ENCODE results near the gene SLC38A5. TPM values are rescaled to one million over a fixed set of nuclear protein-coding genes. Genes with fewer than 3 reads are reported as not detected.

SLC38A5 gene
- total RNA-seq, 1 donor from 2014 or later: 36.0 TPM

- H3K4me2 ChIP-seq (ENCODE audit: low read length): peak overlapping the region; percentile 98
- no peak overlapping the region for H3K4me3 ChIP-seq (ENCODE audit: insufficient read depth, low read depth, low read length)
- Mint-ChIP-seq H3K4me3 (ENCODE audit: unreplicated experiment) (no peak overlapping the region), H3K36me3 (ENCODE audit: low read depth, unreplicated experiment) (peaks cover 12% of the 10 kb centered on the region), H3K27me3 (ENCODE audit: low read depth, unreplicated experiment) (no peaks in the 10 kb centered on the region), H3K4me1 (ENCODE audit: low read depth, unreplicated experiment) (peaks cover 9% of the 10 kb centered on the region), H3K27ac (ENCODE audit: unreplicated experiment) (no peak overlapping the region), H3K9me3 (ENCODE audit: unreplicated experiment) (no peaks in the 10 kb centered on the region)
- no peak overlapping the region for H3K27ac ChIP-seq (ENCODE audit: low read depth, low read length)
- no peak for TF ChIP-seq CTCF (IDR thresholded peaks at IDR 0.05; ENCODE audit: insufficient read depth, low read depth, low read length)
- TF ChIP-seq EZH2 (IDR thresholded peaks at IDR 0.05; ENCODE audit: insufficient read depth, low read length): no peak
- peaks cover 25% of the 10 kb centered on the region for H4K20me1 ChIP-seq (ENCODE audit: insufficient read depth, low read length)
- no peak overlapping the region for H3K9ac ChIP-seq (ENCODE audit: low read length)
- FAIRE-seq (no peak), DNase-seq (ENCODE audit: low read depth) (no peak)
- H3K79me2 ChIP-seq (ENCODE audit: insufficient read depth, low read length): peaks cover 58% of the 10 kb centered on the region
- H2AFZ ChIP-seq (ENCODE audit: low read depth, low read length): no peak overlapping the region
- H3K27me3 ChIP-seq (ENCODE audit: insufficient read depth, low read length): no peaks in the 10 kb centered on the region
- no peaks in the 10 kb centered on the region for H3K9me3 ChIP-seq (ENCODE audit: insufficient read depth, low read depth, low read length)
- peaks cover 5% of the 10 kb centered on the region for H3K4me1 ChIP-seq (ENCODE audit: insufficient read depth, low read length)
- H3K36me3 ChIP-seq (ENCODE audit: insufficient read depth, low read length): peaks cover 16% of the 10 kb centered on the region
These were observed 8.7 kb upstream of the SLC38A5 start for GRCh38 chrX:48478806-48479205.

- Histone ChIP-seq H3K4me3 (ENCODE audit: insufficient read depth, low read depth, low read length) (peak overlapping the region; percentile 91), H3K27me3 (ENCODE audit: insufficient read depth, low read length) (no peaks in the 10 kb centered on the region), H3K79me2 (ENCODE audit: insufficient read depth, low read length) (peaks cover 58% of the 10 kb centered on the region), H3K9me3 (ENCODE audit: insufficient read depth, low read depth, low read length) (no peaks in the 10 kb centered on the region), H3K36me3 (ENCODE audit: insufficient read depth, low read length) (peaks cover 14% of the 10 kb centered on the region), H3K27ac (ENCODE audit: low read depth, low read length) (no peak overlapping the region), H2AFZ (ENCODE audit: low read depth, low read length) (no peak overlapping the region), H3K4me2 (ENCODE audit: low read length) (peak overlapping the region; percentile 98), H3K4me1 (ENCODE audit: insufficient read depth, low read length) (peaks cover 7% of the 10 kb centered on the region), H4K20me1 (ENCODE audit: insufficient read depth, low read length) (peaks cover 25% of the 10 kb centered on the region), H3K9ac (ENCODE audit: low read length) (peak overlapping the region; percentile 100)
- Mint-ChIP-seq H3K27me3 (ENCODE audit: low read depth, unreplicated experiment) (no peaks in the 10 kb centered on the region), H3K36me3 (ENCODE audit: low read depth, unreplicated experiment) (peaks cover 12% of the 10 kb centered on the region), H3K4me3 (ENCODE audit: unreplicated experiment) (peak overlapping the region; percentile 89), H3K4me1 (ENCODE audit: low read depth, unreplicated experiment) (peaks cover 11% of the 10 kb centered on the region), H3K27ac (ENCODE audit: unreplicated experiment) (no peak overlapping the region), H3K9me3 (ENCODE audit: unreplicated experiment) (no peaks in the 10 kb centered on the region)
- DNase-seq (ENCODE audit: low read depth) (no peak), FAIRE-seq (no peak)
- TF ChIP-seq EZH2 (IDR thresholded peaks at IDR 0.05; ENCODE audit: insufficient read depth, low read length) (no peak), CTCF (IDR thresholded peaks at IDR 0.05; ENCODE audit: insufficient read depth, low read depth, low read length) (no peak)
These were observed 8.1 kb upstream of the SLC38A5 start for GRCh38 chrX:48477960-48478755.

GRCh38 chrX:48476919-48477318 lies 6.9 kb upstream of the SLC38A5 start:
- peak overlapping the region; percentile 89 for H3K4me3 Mint-ChIP-seq (ENCODE audit: unreplicated experiment)
- H3K79me2 ChIP-seq (ENCODE audit: insufficient read depth, low read length): peaks cover 58% of the 10 kb centered on the region
- H3K9me3 Mint-ChIP-seq (ENCODE audit: unreplicated experiment): no peaks in the 10 kb centered on the region
- no peaks in the 10 kb centered on the region for H3K27me3 ChIP-seq (ENCODE audit: insufficient read depth, low read length)
- H2AFZ ChIP-seq (ENCODE audit: low read depth, low read length): no peak overlapping the region
- H4K20me1 ChIP-seq (ENCODE audit: insufficient read depth, low read length): peaks cover 25% of the 10 kb centered on the region
- peak overlapping the region; percentile 98 for H3K4me2 ChIP-seq (ENCODE audit: low read length)
- H3K4me3 ChIP-seq (ENCODE audit: insufficient read depth, low read depth, low read length): peak overlapping the region; percentile 91
- H3K27ac ChIP-seq (ENCODE audit: low read depth, low read length): peak overlapping the region; percentile 95
- H3K9me3 ChIP-seq (ENCODE audit: insufficient read depth, low read depth, low read length): no peaks in the 10 kb centered on the region
- no peak for DNase-seq (ENCODE audit: low read depth)
- H3K36me3 ChIP-seq (ENCODE audit: insufficient read depth, low read length): peaks cover 3% of the 10 kb centered on the region
- no peaks in the 10 kb centered on the region for H3K27me3 Mint-ChIP-seq (ENCODE audit: low read depth, unreplicated experiment)
- TF ChIP-seq CTCF (IDR thresholded peaks at IDR 0.05; ENCODE audit: insufficient read depth, low read depth, low read length) (no peak), EZH2 (IDR thresholded peaks at IDR 0.05; ENCODE audit: insufficient read depth, low read length) (no peak)
- peak overlapping the region; percentile 95 for H3K27ac Mint-ChIP-seq (ENCODE audit: unreplicated experiment)
- peaks cover 13% of the 10 kb centered on the region for H3K4me1 Mint-ChIP-seq (ENCODE audit: low read depth, unreplicated experiment)
- peaks cover 10% of the 10 kb centered on the region for H3K4me1 ChIP-seq (ENCODE audit: insufficient read depth, low read length)
- H3K9ac ChIP-seq (ENCODE audit: low read length): peak overlapping the region; percentile 100
- peaks cover 11% of the 10 kb centered on the region for H3K36me3 Mint-ChIP-seq (ENCODE audit: low read depth, unreplicated experiment)
- peak; percentile 34 for FAIRE-seq
